HepG2 (cell line): ENCODE data around the gene CAPN12. TPM values are rescaled to one million over a fixed set of nuclear protein-coding genes. Genes with fewer than 3 reads are reported as not detected.
A peak's percentile ranks its signal among the peaks of the same experiment; 100 is the strongest.

Source experiments
- ATAC-seq: fragments of 200-7000 bp; cut with Tn5 transposase; 3 replicates; pipeline ENCODE4 v1.9.1; 2020; ENCODE audit warnings: mild to moderate bottlenecking, moderate library complexity
- BruUV-seq: library from RNA; stranded (reverse); fragments of 400-500 nt; replicated peaks from 2 replicates; lab custom pipeline; 2021; lab: Mats Ljungman, UMichigan
- CTCF ChIA-PET: fragments of 300-600 bp; formaldehyde crosslinking; extraction: SDS; loops from one replicate; lab custom pipeline; 2021; ENCODE audit warnings: low total read pairs, inconsistent platforms, low intra/inter-chr PET ratio; lab: Yijun Ruan, JAX
- POLR2A ChIA-PET: fragments of 350-600 bp; sonication (Branson Sonifier 250); formaldehyde crosslinking; loops from one replicate; lab custom pipeline; 2020; ENCODE audit warnings: antibody characterized with exemption, inconsistent platforms; lab: Yijun Ruan, JAX
- DNase-seq: peaks from one replicate; pipeline ENCODE4 v3.0.0-alpha.2; 2015; ENCODE audit warnings: low spot score
- FAIRE-seq: peaks from 3 replicates; lab custom pipeline; 2011; peaks lifted over from hg19 to GRCh38; lab: Jason Lieb, UNC
- H2AFZ ChIP-seq: one replicate; pipeline ENCODE4 v1.6.1; 2011; ENCODE audit warnings: low read length, inconsistent platforms
- H3K27ac ChIP-seq: fragments of 300-600 bp; 3 replicates; pipeline ENCODE4 v1.8.0; 2011; ENCODE audit warnings: mixed run types, mild to moderate bottlenecking, mixed read lengths, low read length, inconsistent platforms; ENCODE audit not compliant: insufficient read depth; ENCODE audit errors: extremely low read length
- H3K27me3 ChIP-seq, 2 experiments: fragments of 200-600 bp in 1 of 2; 2 replicates in 1 of 2; 3 replicates in 1 of 2; pipeline versions ENCODE4 v1.6.0 to v1.8.0; 2011; ENCODE audit warnings: low read length in 2 of 2, mild to moderate bottlenecking in 2 of 2, moderate library complexity in 2 of 2, inconsistent platforms in 1 of 2; ENCODE audit not compliant: insufficient read depth in 2 of 2, control insufficient read depth in 1 of 2
- H3K36me3 ChIP-seq, 2 experiments: fragments of 200-600 bp in 1 of 2; replicated peaks in 1 of 2; 2 replicates in 1 of 2; 3 replicates in 1 of 2; pipeline versions ENCODE4 v1.5.1 to v1.8.0; 2011; ENCODE audit warnings: low read length in 2 of 2, inconsistent platforms in 1 of 2; ENCODE audit not compliant: insufficient read depth in 2 of 2, control insufficient read depth in 1 of 2
- H3K4me1 ChIP-seq: 2 replicates; pipeline ENCODE4 v1.5.1; 2012; ENCODE audit warnings: low read length, inconsistent platforms; ENCODE audit not compliant: insufficient read depth
- H3K4me2 ChIP-seq: 2 replicates; pipeline ENCODE4 v1.6.0; 2011; ENCODE audit warnings: low read depth, low read length, inconsistent platforms
- H3K4me3 ChIP-seq, 3 experiments: fragments of 200-600 bp in 1 of 3; sonication (generic), shearing (Covaris generic) in 1 of 3; replicated peaks in 1 of 3; 2 replicates each; pipeline ENCODE4 v1.5.1; 2011 to 2016; ENCODE audit warnings: low read length in 3 of 3, inconsistent platforms in 2 of 3, low read depth in 2 of 3, mild to moderate bottlenecking in 2 of 3, control low read depth in 1 of 3, mixed read lengths in 1 of 3; ENCODE audit not compliant: insufficient read depth in 1 of 3
- H3K79me2 ChIP-seq: one replicate; pipeline ENCODE4 v1.6.1; 2011; ENCODE audit warnings: low read length, inconsistent platforms; ENCODE audit not compliant: insufficient read depth
- H3K9ac ChIP-seq: 2 replicates; pipeline ENCODE4 v1.6.0; 2011; ENCODE audit warnings: mild to moderate bottlenecking, low read depth, low read length, inconsistent platforms; ENCODE audit not compliant: insufficient read depth
- H3K9me3 ChIP-seq: 2 replicates; pipeline ENCODE4 v1.5.1; 2012; ENCODE audit warnings: mild to moderate bottlenecking, low read length
- H4K20me1 ChIP-seq: 2 replicates; pipeline ENCODE4 v1.6.0; 2011; ENCODE audit warnings: inconsistent platforms, mild to moderate bottlenecking, low read length, moderate library complexity; ENCODE audit not compliant: insufficient read depth
- AGO2 ChIP-seq: fragments of 200-400 bp; formaldehyde crosslinking; optimal IDR thresholded peaks from 2 replicates; pipeline ENCODE3; 2017; ENCODE audit warnings: mild to moderate bottlenecking, low read depth, low read length, moderate library complexity
- MEIS2 ChIP-seq: sonication (generic); formaldehyde crosslinking; IDR thresholded peaks from 2 replicates; pipeline ENCODE4 v1.9.0; 2021; ENCODE audit warnings: mild to moderate bottlenecking, missing genetic modification reagents
- NR2C2 ChIP-seq: sonication (generic); formaldehyde crosslinking; IDR thresholded peaks from 2 replicates; pipeline ENCODE4 v1.4.0; 2020; ENCODE audit warnings: missing genetic modification reagents, mild to moderate bottlenecking, moderate library complexity, borderline replicate concordance
- RBM22 ChIP-seq: fragments of 200-400 bp; formaldehyde crosslinking; optimal IDR thresholded peaks from 2 replicates; pipeline ENCODE3; 2017; ENCODE audit warnings: mild to moderate bottlenecking, low read length, moderate library complexity
- SMARCC2 ChIP-seq: fragments of 450-650 bp; IDR thresholded peaks from 2 replicates; pipeline ENCODE4 v1.6.1; 2017; ENCODE audit warnings: antibody characterized with exemption, mild to moderate bottlenecking
- SNRNP70 ChIP-seq: fragments of 200-400 bp; formaldehyde crosslinking; IDR thresholded peaks from 2 replicates; pipeline ENCODE4 v1.6.1; 2017; ENCODE audit warnings: mild to moderate bottlenecking, low read depth, low read length, moderate library complexity
- SRSF9 ChIP-seq: fragments of 200-400 bp; formaldehyde crosslinking; IDR thresholded peaks from 2 replicates; pipeline ENCODE4 v1.6.1; 2018; ENCODE audit warnings: borderline replicate concordance, mild to moderate bottlenecking, low read depth, low read length; ENCODE audit not compliant: insufficient read depth, poor library complexity, severe bottlenecking
- ZNF253 ChIP-seq: sonication (generic); formaldehyde crosslinking; IDR thresholded peaks from 2 replicates; pipeline ENCODE4 v1.8.0; 2022; ENCODE audit warnings: mild to moderate bottlenecking, missing genetic modification reagents, borderline replicate concordance
- ZNF772 ChIP-seq: sonication (generic); formaldehyde crosslinking; IDR thresholded peaks from 2 replicates; pipeline ENCODE4 v1.5.0; 2020; ENCODE audit warnings: mild to moderate bottlenecking, missing genetic modification reagents
- ZNF780A ChIP-seq: sonication (generic); formaldehyde crosslinking; IDR thresholded peaks from 2 replicates; pipeline ENCODE4 v1.8.0; 2022; ENCODE audit warnings: mild to moderate bottlenecking, missing genetic modification reagents, moderate library complexity
- WGBS: methylation state at CpG from one replicate; pipeline ENCODE4 v1.1.6; 2017; ENCODE audit warnings: low lambda C conversion rate; 5-methylcytosine and 5-hydroxymethylcytosine counted together
- in situ Hi-C: cut with HindIII; loops from 2 replicates; pipeline ENCODE4 v1.10.0; 2017; ENCODE audit warnings: low pct_unique_long_range_greater_than_20kb; ENCODE audit not compliant: extremely low pct_ligation_motif_present
- intact Hi-C: fragments of 100-400 bp; cut with micrococcal nuclease; formaldehyde crosslinking; loops from one replicate; pipeline ENCODE4 v1.10.0; 2022; ENCODE audit not compliant: unreplicated experiment
- polyA plus RNA-seq, 8 experiments: library from polyadenylated mRNA; depleted of rRNA in 3 of 8; stranded (reverse) in 7 of 8; unstranded in 1 of 8; fragments of >200 nt; fragmentation: Illumina TruSeq in 4 of 8; extraction: Trizol in 4 of 8; gene quantifications; 2 replicates each; pipeline versions ENCODE4 v1.2.1 to v1.2.3, GENCODE V29; 2011 to 2016; ENCODE audit warnings: low read depth in 4 of 8, missing spikeins in 1 of 8, mixed read lengths in 1 of 8; ENCODE audit not compliant: insufficient read depth in 1 of 8
- total RNA-seq, 5 experiments: library from RNA; depleted of rRNA; stranded (reverse); fragments of >200 nt; fragmentation: Illumina TruSeq; extraction: Trizol; gene quantifications; 2 replicates each; pipeline ENCODE4 v1.2.3, GENCODE V29; 2016; ENCODE audit warnings: low read depth in 1 of 5
- TF ChIP-seq, protein P1 (sequence below): sonication (generic); formaldehyde crosslinking; IDR thresholded peaks from 2 replicates; pipeline ENCODE4 v1.5.1; 2020; ENCODE audit warnings: mild to moderate bottlenecking, missing genetic modification reagents, moderate library complexity
- TF ChIP-seq, protein P2 (sequence below): sonication (generic); formaldehyde crosslinking; IDR thresholded peaks from 2 replicates; pipeline ENCODE4 v1.9.0; 2021; ENCODE audit warnings: missing genetic modification reagents, borderline replicate concordance
- TF ChIP-seq, protein P3 (sequence below): sonication (generic); formaldehyde crosslinking; IDR thresholded peaks from 2 replicates; pipeline ENCODE4 v1.5.1; 2020; ENCODE audit warnings: mild to moderate bottlenecking, moderate library complexity, missing genetic modification reagents

The CAPN12 gene
- total and polyA plus RNA-seq, 2 of the 13 experiments (the other 11 are each of a cell fraction or from before 2014, with no cell fraction given), result 1.6 to 13.6 TPM

DNA sequence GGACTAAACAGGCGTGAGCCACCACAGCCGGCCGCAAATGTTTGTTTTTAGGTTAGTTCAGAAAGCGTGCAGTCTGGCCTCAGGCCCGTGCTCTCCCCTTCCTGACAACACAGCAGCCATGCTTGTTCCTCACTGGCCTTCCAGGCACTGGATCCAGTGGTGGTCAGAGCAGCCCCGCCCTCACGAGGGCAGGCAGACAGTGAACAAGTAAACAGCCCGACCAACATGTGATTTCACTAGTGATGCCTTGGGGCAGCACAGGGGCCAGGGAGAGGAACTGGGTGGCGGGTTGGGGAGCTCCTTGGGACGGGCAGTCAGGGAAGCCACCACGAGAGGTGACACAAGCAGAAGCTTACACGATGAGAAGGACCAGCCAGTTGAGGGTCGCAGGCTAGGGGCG, 40.8 kb downstream of the CAPN12 start:
- no peaks in the 10 kb centered on the region for H3K9me3 ChIP-seq
- no peak overlapping the region for H3K4me3 ChIP-seq
- no TSS peak for BruUV-seq
- peaks cover 91% of the 10 kb centered on the region for H3K4me1 ChIP-seq
- WGBS, result 97% methylated on average over 13 of the region's 14 CpGs
- ChIA-PET CTCF (no interaction called here), POLR2A (interaction anchor here (3.4 kb wide), 1 partner anchor 19 kb away, joined by 26 read pairs; no protein-coding TSS in a partner anchor)
- intact Hi-C loops (loop anchor here (5.0 kb wide), 1 partner anchor 51 kb away; no protein-coding TSS in a partner anchor), in situ Hi-C loops (loop anchor here (5.0 kb wide), 1 partner anchor 46 kb away; no protein-coding TSS in a partner anchor)
- no peak overlapping the region for H3K9ac ChIP-seq
- TF ChIP-seq SNRNP70 (no peak), AGO2 (peak; percentile 34), NR2C2 (CRISPR knock-in tag) (no peak), RBM22 (peak; percentile 52), ZNF253 (CRISPR knock-in tag) (no peak), ZNF780A (CRISPR knock-in tag) (no peak), ZNF772 (CRISPR knock-in tag) (0 out of 2 replicates have a peak, but pooled peaks have one; percentile 44), MEIS2 (CRISPR knock-in tag) (no peak), SRSF9 (no peak), SMARCC2 (no peak)
- TF ChIP-seq, protein P1, sequence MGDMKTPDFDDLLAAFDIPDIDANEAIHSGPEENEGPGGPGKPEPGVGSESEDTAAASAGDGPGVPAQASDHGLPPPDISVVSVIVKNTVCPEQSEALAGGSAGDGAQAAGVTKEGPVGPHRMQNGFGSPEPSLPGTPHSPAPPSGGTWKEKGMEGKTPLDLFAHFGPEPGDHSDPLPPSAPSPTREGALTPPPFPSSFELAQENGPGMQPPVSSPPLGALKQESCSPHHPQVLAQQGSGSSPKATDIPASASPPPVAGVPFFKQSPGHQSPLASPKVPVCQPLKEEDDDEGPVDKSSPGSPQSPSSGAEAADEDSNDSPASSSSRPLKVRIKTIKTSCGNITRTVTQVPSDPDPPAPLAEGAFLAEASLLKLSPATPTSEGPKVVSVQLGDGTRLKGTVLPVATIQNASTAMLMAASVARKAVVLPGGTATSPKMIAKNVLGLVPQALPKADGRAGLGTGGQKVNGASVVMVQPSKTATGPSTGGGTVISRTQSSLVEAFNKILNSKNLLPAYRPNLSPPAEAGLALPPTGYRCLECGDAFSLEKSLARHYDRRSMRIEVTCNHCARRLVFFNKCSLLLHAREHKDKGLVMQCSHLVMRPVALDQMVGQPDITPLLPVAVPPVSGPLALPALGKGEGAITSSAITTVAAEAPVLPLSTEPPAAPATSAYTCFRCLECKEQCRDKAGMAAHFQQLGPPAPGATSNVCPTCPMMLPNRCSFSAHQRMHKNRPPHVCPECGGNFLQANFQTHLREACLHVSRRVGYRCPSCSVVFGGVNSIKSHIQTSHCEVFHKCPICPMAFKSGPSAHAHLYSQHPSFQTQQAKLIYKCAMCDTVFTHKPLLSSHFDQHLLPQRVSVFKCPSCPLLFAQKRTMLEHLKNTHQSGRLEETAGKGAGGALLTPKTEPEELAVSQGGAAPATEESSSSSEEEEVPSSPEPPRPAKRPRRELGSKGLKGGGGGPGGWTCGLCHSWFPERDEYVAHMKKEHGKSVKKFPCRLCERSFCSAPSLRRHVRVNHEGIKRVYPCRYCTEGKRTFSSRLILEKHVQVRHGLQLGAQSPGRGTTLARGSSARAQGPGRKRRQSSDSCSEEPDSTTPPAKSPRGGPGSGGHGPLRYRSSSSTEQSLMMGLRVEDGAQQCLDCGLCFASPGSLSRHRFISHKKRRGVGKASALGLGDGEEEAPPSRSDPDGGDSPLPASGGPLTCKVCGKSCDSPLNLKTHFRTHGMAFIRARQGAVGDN, result peak; percentile 67
- TF ChIP-seq, protein P2, sequence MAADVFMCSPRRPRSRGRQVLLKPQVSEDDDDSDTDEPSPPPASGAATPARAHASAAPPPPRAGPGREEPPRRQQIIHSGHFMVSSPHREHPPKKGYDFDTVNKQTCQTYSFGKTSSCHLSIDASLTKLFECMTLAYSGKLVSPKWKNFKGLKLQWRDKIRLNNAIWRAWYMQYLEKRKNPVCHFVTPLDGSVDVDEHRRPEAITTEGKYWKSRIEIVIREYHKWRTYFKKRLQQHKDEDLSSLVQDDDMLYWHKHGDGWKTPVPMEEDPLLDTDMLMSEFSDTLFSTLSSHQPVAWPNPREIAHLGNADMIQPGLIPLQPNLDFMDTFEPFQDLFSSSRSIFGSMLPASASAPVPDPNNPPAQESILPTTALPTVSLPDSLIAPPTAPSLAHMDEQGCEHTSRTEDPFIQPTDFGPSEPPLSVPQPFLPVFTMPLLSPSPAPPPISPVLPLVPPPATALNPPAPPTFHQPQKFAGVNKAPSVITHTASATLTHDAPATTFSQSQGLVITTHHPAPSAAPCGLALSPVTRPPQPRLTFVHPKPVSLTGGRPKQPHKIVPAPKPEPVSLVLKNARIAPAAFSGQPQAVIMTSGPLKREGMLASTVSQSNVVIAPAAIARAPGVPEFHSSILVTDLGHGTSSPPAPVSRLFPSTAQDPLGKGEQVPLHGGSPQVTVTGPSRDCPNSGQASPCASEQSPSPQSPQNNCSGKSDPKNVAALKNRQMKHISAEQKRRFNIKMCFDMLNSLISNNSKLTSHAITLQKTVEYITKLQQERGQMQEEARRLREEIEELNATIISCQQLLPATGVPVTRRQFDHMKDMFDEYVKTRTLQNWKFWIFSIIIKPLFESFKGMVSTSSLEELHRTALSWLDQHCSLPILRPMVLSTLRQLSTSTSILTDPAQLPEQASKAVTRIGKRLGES (CRISPR knock-in tag), result no peak
- TF ChIP-seq, protein P3, sequence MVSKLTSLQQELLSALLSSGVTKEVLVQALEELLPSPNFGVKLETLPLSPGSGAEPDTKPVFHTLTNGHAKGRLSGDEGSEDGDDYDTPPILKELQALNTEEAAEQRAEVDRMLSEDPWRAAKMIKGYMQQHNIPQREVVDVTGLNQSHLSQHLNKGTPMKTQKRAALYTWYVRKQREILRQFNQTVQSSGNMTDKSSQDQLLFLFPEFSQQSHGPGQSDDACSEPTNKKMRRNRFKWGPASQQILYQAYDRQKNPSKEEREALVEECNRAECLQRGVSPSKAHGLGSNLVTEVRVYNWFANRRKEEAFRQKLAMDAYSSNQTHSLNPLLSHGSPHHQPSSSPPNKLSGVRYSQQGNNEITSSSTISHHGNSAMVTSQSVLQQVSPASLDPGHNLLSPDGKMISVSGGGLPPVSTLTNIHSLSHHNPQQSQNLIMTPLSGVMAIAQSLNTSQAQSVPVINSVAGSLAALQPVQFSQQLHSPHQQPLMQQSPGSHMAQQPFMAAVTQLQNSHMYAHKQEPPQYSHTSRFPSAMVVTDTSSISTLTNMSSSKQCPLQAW, result 0 out of 2 replicates have a peak, but pooled peaks have one; percentile 23
- ATAC-seq (no peak), DNase-seq (no peak), FAIRE-seq (no peak)
- H3K79me2 ChIP-seq, result peaks cover 32% of the 10 kb centered on the region
- H3K36me3 ChIP-seq, result peaks cover 46 to 72% of the 10 kb centered on the region in 2 experiments
- no peaks in the 10 kb centered on the region for H4K20me1 ChIP-seq
- no peak overlapping the region for H3K4me2 ChIP-seq
- H3K27me3 ChIP-seq, result no peaks in the 10 kb centered on the region
- no peak overlapping the region for H2AFZ ChIP-seq
- no peak overlapping the region for H3K27ac ChIP-seq
